Neural crest cell (in vitro differentiated cells): ENCODE data around the gene SARDH. TPM values are rescaled to one million over a fixed set of nuclear protein-coding genes. Genes with fewer than 3 reads are reported as not detected.

Experiments used
- DNase-seq: peaks from one replicate; pipeline ENCODE4 v3.0.0; 2021; ENCODE audit warnings: low read depth, mixed read lengths, low spot score
- H3K27ac Mint-ChIP-seq: one replicate; pipeline ENCODE4 v1.8.0; 2021; ENCODE audit warnings: mild to moderate bottlenecking, mixed read lengths; ENCODE audit not compliant: unreplicated experiment
- H3K27me3 Mint-ChIP-seq: 2 replicates; pipeline ENCODE4 v1.8.0; 2021; ENCODE audit warnings: low read depth, mild to moderate bottlenecking, mixed read lengths
- H3K36me3 Mint-ChIP-seq: 2 replicates; pipeline ENCODE4 v1.8.0; 2021; ENCODE audit warnings: low read depth, mild to moderate bottlenecking, mixed read lengths
- H3K4me1 Mint-ChIP-seq: 2 replicates; pipeline ENCODE4 v1.8.0; 2021; ENCODE audit warnings: mixed read lengths
- H3K4me3 Mint-ChIP-seq: one replicate; pipeline ENCODE4 v1.8.0; 2021; ENCODE audit warnings: mild to moderate bottlenecking, mixed read lengths
- H3K9me3 Mint-ChIP-seq: 2 replicates; pipeline ENCODE4 v1.8.0; 2021; ENCODE audit warnings: mixed read lengths
- total RNA-seq: library from RNA; stranded (reverse); gene quantifications from 2 replicates; pipeline ENCODE4 v1.2.1, GENCODE V29; 2021
- TF ChIP-seq, protein P1 (sequence below): fragments of 200-600 bp; sonication (generic); conservative IDR thresholded peaks from 2 replicates; pipeline ENCODE4 v1.5.0; 2021; ENCODE audit warnings: antibody characterized with exemption, mild to moderate bottlenecking

The SARDH gene
- total RNA-seq, 1 donor from 2014 or later: 4.5 TPM

DNA sequence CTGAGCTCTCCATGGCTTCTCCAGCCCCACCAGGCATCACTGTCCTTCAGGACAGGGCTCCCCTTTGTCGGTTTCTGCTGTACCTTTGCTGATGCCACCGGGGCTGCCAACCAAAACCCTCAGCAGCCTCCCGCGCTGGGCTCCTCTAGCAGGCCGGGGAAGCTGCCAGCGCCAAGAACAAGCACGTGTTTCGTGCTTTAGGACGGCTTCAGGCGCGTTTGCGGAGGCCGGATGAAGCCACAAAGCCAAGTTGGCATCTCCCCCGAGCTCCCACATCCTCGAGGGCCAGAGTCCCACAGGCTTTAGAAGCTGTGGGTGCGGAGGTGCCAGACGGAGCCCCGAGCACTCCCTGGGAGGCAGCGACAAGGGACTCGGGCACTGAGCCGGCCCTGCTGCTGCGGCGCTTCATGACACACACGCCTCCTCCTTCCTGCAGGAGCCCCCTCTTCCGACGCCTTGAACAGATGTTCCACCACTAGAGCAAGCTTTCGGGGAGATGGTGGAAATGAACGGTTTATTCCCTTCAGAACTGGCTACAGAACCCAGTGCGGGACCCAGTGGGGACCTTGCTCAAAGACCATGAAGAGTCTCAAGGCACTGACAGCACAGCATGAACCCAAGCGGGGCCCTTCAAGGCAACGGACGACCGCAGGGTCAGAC lies 36.7 kb downstream of the SARDH start:
- TF ChIP-seq, protein P1, sequence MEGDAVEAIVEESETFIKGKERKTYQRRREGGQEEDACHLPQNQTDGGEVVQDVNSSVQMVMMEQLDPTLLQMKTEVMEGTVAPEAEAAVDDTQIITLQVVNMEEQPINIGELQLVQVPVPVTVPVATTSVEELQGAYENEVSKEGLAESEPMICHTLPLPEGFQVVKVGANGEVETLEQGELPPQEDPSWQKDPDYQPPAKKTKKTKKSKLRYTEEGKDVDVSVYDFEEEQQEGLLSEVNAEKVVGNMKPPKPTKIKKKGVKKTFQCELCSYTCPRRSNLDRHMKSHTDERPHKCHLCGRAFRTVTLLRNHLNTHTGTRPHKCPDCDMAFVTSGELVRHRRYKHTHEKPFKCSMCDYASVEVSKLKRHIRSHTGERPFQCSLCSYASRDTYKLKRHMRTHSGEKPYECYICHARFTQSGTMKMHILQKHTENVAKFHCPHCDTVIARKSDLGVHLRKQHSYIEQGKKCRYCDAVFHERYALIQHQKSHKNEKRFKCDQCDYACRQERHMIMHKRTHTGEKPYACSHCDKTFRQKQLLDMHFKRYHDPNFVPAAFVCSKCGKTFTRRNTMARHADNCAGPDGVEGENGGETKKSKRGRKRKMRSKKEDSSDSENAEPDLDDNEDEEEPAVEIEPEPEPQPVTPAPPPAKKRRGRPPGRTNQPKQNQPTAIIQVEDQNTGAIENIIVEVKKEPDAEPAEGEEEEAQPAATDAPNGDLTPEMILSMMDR: no peak
- no peaks in the 10 kb centered on the region for H3K36me3 Mint-ChIP-seq
- H3K4me1 Mint-ChIP-seq: no peaks in the 10 kb centered on the region
- H3K27ac Mint-ChIP-seq: no peak overlapping the region
- no peak overlapping the region for H3K4me3 Mint-ChIP-seq
- H3K27me3 Mint-ChIP-seq: no peaks in the 10 kb centered on the region
- no peak for DNase-seq
- H3K9me3 Mint-ChIP-seq: no peaks in the 10 kb centered on the region

DNA sequence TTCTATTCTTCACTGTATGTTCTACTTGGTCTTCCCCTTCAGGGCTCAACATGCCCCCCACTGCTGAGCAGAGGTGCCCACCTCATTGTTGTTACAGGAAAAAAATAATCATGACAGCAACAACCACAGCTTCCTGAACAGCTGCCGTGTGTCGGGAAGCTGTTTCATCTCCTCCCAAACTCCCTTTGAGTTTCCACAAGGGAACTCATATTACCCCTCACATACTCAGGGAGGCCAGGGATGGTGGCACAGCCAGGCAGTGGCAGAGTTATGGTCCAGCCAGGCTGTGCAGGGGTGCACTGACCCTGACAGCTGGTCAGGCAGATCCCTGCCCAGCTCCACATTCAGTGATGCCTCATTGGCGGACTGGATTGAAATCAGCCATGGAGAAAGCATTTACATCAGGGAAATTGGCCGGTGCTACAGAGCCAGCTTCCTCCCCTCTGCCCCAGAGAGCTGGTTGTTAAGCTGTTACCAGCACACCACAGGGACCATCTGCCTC lies 37.3 kb downstream of the SARDH start:
- Mint-ChIP-seq H3K36me3 (no peaks in the 10 kb centered on the region), H3K9me3 (no peaks in the 10 kb centered on the region), H3K27me3 (no peaks in the 10 kb centered on the region), H3K4me3 (no peak overlapping the region), H3K27ac (no peak overlapping the region), H3K4me1 (no peaks in the 10 kb centered on the region)
- DNase-seq: no peak
- TF ChIP-seq, protein P1: no peak

DNA sequence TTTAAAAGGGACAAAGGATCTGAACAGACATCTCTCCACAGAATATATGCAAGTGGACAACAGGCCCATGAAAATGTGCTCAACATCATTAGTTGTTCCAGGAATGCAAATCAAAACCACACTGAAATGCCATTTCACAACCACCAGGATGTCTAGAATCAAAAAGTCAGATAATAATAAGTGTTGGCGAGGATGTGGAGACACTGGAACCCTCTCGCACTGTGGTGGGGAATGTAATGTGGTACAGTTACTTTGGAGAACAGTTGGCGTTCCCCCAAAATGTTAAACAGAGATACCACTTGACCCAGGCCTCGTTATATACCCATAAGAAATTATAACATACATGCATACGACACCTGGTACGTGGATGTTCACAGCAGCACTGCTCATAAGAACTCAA lies 38.6 kb downstream of the SARDH start:
- Mint-ChIP-seq H3K36me3 (no peaks in the 10 kb centered on the region), H3K27ac (no peak overlapping the region), H3K4me1 (no peaks in the 10 kb centered on the region), H3K9me3 (no peaks in the 10 kb centered on the region), H3K27me3 (no peaks in the 10 kb centered on the region), H3K4me3 (no peak overlapping the region)
- TF ChIP-seq, protein P1: no peak
- DNase-seq: no peak

DNA sequence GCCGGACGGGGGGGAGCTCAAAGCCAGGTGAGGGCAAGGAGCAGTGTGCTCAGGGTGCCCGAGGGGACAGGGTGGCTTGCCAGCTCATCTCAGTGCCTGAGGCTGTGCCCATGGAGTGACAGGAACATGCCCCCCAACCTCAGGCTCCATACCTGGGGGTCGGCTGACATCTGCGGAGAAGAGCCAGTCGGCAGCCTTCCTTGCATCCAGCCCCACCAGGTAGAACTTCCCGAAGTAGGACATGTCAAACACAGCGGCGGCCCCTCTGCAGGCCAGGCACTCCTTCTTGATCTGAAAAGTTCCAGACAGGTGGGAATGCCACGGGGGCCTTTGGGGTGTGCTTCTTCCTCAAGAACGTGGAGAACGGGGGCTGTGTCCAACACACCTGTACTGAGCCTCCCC lies 42.1 kb downstream of the SARDH start:
- H3K9me3 Mint-ChIP-seq: no peaks in the 10 kb centered on the region
- no peak overlapping the region for H3K27ac Mint-ChIP-seq
- no peak overlapping the region for H3K4me3 Mint-ChIP-seq
- peaks cover 16% of the 10 kb centered on the region for H3K4me1 Mint-ChIP-seq
- DNase-seq: no peak
- TF ChIP-seq, protein P1: no peak
- H3K27me3 Mint-ChIP-seq: no peaks in the 10 kb centered on the region
- no peaks in the 10 kb centered on the region for H3K36me3 Mint-ChIP-seq

DNA sequence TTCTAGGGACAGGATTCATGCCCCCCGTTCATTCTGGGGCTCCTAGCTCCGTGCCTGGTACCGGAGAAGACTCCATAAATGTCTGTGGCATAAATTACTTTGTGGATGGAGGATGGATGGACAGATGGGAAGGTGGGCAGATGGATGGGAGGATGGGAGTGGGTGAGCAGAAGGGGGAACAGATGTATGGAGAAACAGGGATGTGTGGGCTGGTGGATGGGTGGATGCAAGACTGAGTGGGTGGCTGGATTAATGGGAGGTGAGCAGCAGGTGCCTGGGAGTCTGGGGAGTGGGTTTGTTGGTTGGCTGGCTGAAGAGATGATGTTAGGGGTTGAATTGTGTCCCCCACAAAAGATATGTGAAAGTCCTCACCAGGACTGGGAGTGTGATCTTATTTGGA lies 43.5 kb downstream of the SARDH start:
- Mint-ChIP-seq H3K27me3 (no peaks in the 10 kb centered on the region), H3K36me3 (no peaks in the 10 kb centered on the region), H3K4me3 (no peak overlapping the region), H3K27ac (no peak overlapping the region), H3K9me3 (no peaks in the 10 kb centered on the region), H3K4me1 (peaks cover 18% of the 10 kb centered on the region)
- TF ChIP-seq, protein P1: no peak
- no peak for DNase-seq
